Left ventricle myocardium inferior (tissue), 1 donor: Measurements from ENCODE around the gene MIER2. TPM values are rescaled to one million over a fixed set of nuclear protein-coding genes. Genes with fewer than 3 reads are reported as not detected.
"Not testable (repeated sequence)": the region's sequence is repeated elsewhere in the genome, so short reads cannot be mapped to it uniquely, and the experiment has no call there.

Experiments
- DNase-seq: peaks from one replicate; pipeline ENCODE4 v3.0.0-alpha.2; 2020
- H3K27ac ChIP-seq: fragments of 200-600 bp; replicated peaks from 2 replicates; pipeline ENCODE4 v1.8.0; 2021
- H3K27me3 ChIP-seq: fragments of 200-600 bp; 2 replicates; pipeline ENCODE4 v1.8.0; 2021; ENCODE audit warnings: low read depth
- H3K36me3 ChIP-seq: fragments of 200-600 bp; 2 replicates; pipeline ENCODE4 v1.8.0; 2021
- H3K4me1 ChIP-seq: fragments of 200-600 bp; 2 replicates; pipeline ENCODE4 v1.8.0; 2021
- H3K4me3 ChIP-seq: fragments of 200-600 bp; 2 replicates; pipeline ENCODE4 v1.8.0; 2021; ENCODE audit warnings: mild to moderate bottlenecking, moderate library complexity
- H3K9me3 ChIP-seq: fragments of 200-600 bp; replicated peaks from 2 replicates; pipeline ENCODE4 v1.8.0; 2021
- intact Hi-C: fragments of 100-400 bp; cut with micrococcal nuclease; formaldehyde crosslinking; loops from one replicate; pipeline ENCODE4 v1.11.0; 2022
- total RNA-seq: library from RNA; stranded (reverse); fragmentation: NEBNext Ultra II Directional; extraction: Animal tissue kit (Norgen Biotek cat#: 25700); gene quantifications from one replicate; pipeline ENCODE4 v1.2.1, GENCODE V29; 2021
- TF ChIP-seq, protein P1 (sequence below): fragments of 200-600 bp; IDR thresholded peaks from 2 replicates; pipeline ENCODE4 v1.8.0; 2021; ENCODE audit warnings: antibody characterized with exemption, mild to moderate bottlenecking, borderline replicate concordance
- donor health status: DM: no; HTN: yes; CAD: no; lungs with severe emphysema.

The MIER2 gene
- total RNA-seq, 1 donor from 2014 or later = 15.9 TPM

GRCh38 chr19:384799-385169 is 40.2 kb upstream of the MIER2 start:
- Histone ChIP-seq H3K36me3 (no peaks in the 10 kb centered on the region), H3K4me3 (no peak overlapping the region), H3K4me1 (no peaks in the 10 kb centered on the region), H3K27me3 (peaks cover 62% of the 10 kb centered on the region), H3K27ac (no peak overlapping the region), H3K9me3 (no peaks in the 10 kb centered on the region)
- intact Hi-C loops = no loop called here
- TF ChIP-seq, protein P1, sequence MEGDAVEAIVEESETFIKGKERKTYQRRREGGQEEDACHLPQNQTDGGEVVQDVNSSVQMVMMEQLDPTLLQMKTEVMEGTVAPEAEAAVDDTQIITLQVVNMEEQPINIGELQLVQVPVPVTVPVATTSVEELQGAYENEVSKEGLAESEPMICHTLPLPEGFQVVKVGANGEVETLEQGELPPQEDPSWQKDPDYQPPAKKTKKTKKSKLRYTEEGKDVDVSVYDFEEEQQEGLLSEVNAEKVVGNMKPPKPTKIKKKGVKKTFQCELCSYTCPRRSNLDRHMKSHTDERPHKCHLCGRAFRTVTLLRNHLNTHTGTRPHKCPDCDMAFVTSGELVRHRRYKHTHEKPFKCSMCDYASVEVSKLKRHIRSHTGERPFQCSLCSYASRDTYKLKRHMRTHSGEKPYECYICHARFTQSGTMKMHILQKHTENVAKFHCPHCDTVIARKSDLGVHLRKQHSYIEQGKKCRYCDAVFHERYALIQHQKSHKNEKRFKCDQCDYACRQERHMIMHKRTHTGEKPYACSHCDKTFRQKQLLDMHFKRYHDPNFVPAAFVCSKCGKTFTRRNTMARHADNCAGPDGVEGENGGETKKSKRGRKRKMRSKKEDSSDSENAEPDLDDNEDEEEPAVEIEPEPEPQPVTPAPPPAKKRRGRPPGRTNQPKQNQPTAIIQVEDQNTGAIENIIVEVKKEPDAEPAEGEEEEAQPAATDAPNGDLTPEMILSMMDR = no peak
- no peak for DNase-seq

DNA sequence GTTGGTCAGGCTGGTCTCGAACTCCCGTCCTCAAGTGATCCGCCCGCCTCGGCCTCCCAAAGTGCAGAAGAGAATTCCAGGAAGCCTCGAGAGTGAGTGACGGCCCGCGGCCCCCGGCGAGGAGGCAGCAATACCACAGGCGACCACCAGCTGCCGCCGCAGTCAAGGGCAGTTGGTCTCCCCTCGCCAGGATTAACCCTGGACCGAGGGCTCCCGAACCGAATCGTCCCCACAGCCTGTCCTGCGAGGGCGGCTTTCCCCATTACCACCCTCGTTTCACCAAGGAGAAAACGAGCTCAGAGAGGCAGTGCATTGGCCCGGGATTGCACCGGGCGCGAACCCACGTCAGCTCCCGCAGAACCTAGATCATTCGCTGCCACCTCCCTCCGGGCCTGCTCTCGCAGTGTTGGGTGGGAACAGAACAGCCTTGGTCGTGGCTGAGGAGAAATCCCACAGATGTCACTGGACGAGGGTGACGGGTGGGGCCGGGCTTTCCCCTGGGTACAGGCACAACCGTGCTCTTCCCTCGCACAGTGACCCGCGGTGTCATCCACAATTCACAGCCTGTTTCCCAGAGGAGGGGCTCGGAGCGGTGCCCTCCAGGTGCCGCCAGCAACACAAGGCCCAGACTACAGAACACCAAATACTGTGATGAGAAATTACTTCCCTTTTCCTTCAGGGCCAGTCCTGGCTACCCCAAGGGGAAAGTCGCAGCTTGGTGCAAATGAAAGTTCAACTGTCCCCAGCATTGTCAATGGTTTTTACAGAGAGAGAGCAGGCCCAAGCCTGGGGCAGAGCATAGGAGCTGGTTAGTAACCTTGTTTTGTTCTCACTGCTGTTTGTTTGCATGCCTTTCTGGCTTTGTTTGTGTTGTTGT is 39.6 kb upstream of the MIER2 start:
- intact Hi-C loops = no loop called here
- Histone ChIP-seq H3K27ac (no peak overlapping the region), H3K4me1 (no peaks in the 10 kb centered on the region), H3K27me3 (peaks cover 56% of the 10 kb centered on the region), H3K4me3 (no peak overlapping the region), H3K9me3 (no peaks in the 10 kb centered on the region), H3K36me3 (no peaks in the 10 kb centered on the region)
- TF ChIP-seq, protein P1 = peak; percentile 77
- no peak for DNase-seq

DNA sequence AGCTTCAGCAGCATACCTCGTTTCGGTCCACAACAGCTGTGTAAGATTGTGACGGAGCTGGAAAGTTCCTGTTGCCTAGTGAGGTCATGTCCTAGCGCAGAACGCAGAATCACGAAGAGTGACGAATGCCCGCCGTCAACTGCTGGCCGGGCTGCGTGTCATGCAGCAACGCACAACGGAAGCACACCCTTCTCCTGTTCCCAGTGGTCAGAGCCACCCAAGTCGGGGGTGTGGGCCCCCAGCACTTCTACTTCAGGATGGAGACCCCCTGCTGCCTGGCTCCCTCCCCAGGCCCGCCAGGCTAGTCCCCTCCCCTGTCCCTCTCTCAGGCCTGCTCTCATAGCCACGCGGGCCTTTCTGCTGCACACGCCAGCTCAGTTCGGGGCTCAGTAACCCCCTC is 38.4 kb upstream of the MIER2 start:
- no peak for DNase-seq
- TF ChIP-seq, protein P1 = no peak
- H3K4me3 ChIP-seq = no peak overlapping the region
- no peaks in the 10 kb centered on the region for H3K4me1 ChIP-seq
- H3K36me3 ChIP-seq = no peaks in the 10 kb centered on the region
- H3K27ac ChIP-seq = no peak overlapping the region
- peaks cover 45% of the 10 kb centered on the region for H3K27me3 ChIP-seq
- intact Hi-C loops = no loop called here
- no peaks in the 10 kb centered on the region for H3K9me3 ChIP-seq

DNA sequence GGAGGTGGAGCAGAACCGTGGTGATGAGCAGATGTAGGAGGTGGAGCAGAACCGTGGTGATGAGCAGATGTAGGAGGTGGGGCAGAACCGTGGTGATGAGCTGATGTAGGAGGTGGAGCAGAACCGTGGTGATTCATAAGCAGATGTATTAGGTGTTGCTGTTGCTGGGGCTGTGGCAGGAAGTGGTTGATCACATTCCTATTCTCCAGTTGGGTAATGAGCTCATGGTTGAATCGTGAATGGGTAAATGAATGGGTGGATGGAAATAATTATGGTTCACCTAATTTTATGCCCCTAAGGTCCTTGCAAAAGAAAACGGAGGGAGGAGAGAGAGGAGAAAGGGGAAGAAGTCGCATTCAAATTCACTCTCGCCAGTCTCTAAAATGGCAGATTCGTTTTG is 38.0 kb upstream of the MIER2 start:
- intact Hi-C loops, H3K27ac ChIP-seq, DNase-seq, H3K4me3 ChIP-seq, H3K4me1 ChIP-seq, H3K36me3 ChIP-seq, H3K9me3 ChIP-seq: not testable (repeated sequence)
- H3K27me3 ChIP-seq = peaks cover 42% of the 10 kb centered on the region

DNA sequence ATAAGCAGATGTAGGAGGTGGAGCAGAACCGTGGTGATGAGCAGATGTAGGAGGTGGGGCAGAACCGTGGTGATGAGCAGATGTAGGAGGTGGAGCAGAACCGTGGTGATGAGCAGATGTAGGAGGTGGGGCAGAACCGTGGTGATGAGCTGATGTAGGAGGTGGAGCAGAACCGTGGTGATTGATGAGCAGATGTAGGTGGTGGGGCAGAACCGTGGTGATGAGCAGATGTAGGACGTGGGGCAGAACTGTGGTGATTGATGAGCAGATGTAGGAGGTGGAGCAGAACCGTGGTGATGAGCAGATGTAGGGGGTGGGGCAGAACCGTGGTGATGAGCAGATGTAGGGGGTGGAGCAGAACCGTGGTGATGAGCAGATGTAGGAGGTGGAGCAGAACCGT is 37.3 kb upstream of the MIER2 start:
- peaks cover 40% of the 10 kb centered on the region for H3K27me3 ChIP-seq
- DNase-seq, H3K9me3 ChIP-seq, intact Hi-C loops, H3K4me1 ChIP-seq, H3K4me3 ChIP-seq, H3K27ac ChIP-seq, H3K36me3 ChIP-seq: not testable (repeated sequence)

GRCh38 chr19:380618-381219 is 36.1 kb upstream of the MIER2 start:
- DNase-seq, H3K36me3 ChIP-seq, intact Hi-C loops, H3K4me3 ChIP-seq, H3K4me1 ChIP-seq, H3K27ac ChIP-seq, H3K9me3 ChIP-seq: not testable (repeated sequence)
- H3K27me3 ChIP-seq = peaks cover 41% of the 10 kb centered on the region

DNA sequence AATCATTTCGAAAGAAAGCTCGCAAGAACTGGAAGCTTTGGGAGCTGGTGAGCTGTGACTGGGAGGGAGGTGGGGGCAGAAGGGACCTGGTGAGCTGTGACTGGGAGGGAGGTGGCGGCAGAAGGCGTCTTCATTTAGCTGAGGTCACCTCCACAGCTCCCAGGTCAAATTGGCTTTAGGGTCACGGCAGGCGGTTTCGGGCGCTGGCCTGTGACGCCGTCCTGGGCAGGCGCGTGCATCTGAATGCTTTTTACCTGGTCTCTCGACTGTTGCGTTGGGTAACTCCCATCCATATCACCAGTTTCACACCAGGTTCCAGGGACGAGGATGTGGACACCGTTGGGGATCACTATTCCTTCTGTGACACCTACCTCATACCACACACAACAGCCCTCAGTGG is 35.2 kb upstream of the MIER2 start:
- Histone ChIP-seq H3K27me3 (peaks cover 45% of the 10 kb centered on the region), H3K27ac (no peak overlapping the region), H3K9me3 (no peaks in the 10 kb centered on the region), H3K36me3 (no peaks in the 10 kb centered on the region), H3K4me3 (no peak overlapping the region), H3K4me1 (no peaks in the 10 kb centered on the region)
- intact Hi-C loops = no loop called here
- TF ChIP-seq, protein P1 = no peak
- no peak for DNase-seq
